Keratinocyte (primary cell): Measurements from ENCODE around the gene TPM4.

Source experiments
- CTCF ChIP-seq, 3 experiments: IDR thresholded peaks in 1 of 3; conservative IDR thresholded peaks in 1 of 3; optimal IDR thresholded peaks in 1 of 3; 2 replicates in 2 of 3; 3 replicates in 1 of 3; pipeline versions ENCODE3 to v1.5.1; 2011; ENCODE audit warnings: low read length in 3 of 3, mild to moderate bottlenecking in 3 of 3, moderate library complexity in 2 of 3, control low read depth in 1 of 3, inconsistent platforms in 1 of 3; ENCODE audit not compliant: insufficient read depth in 2 of 3; ENCODE audit errors: extremely low read depth in 1 of 3
- EZH2 ChIP-seq: IDR thresholded peaks from one replicate; pipeline ENCODE4 v1.6.1; 2012; ENCODE audit warnings: inconsistent platforms, mild to moderate bottlenecking, low read length, moderate library complexity

- TF ChIP-seq CTCF (optimal IDR thresholded peaks at IDR 0.05 in 1 of 3, IDR thresholded peaks at IDR 0.05 in 1 of 3, conservative IDR thresholded peaks at IDR 0.05 in 1 of 3; ENCODE audit: extremely low read depth in 1 of 3, insufficient read depth in 2 of 3, low read length in 3 of 3) (no peak), EZH2 (no peak)
These were observed 22.5 kb downstream of the TPM4 start for GRCh38 chr19:16098821-16099220.
